SU-DHL-6 (cell line): ENCODE data around the gene TRPM3.

ENCODE experiments used
- H2AFZ ChIP-seq: fragments of 200-600 bp; sonication (generic); 2 replicates; pipeline ENCODE4 v1.6.1; 2014; ENCODE audit warnings: low read depth, mild to moderate bottlenecking, moderate library complexity, mixed read lengths, antibody characterized with exemption, low read length; ENCODE audit not compliant: severe bottlenecking
- H3F3A ChIP-seq: fragments of 200-600 bp; shearing (Covaris generic); 2 replicates; pipeline ENCODE4 v1.6.0; 2016; ENCODE audit warnings: antibody characterized with exemption, mild to moderate bottlenecking; ENCODE audit not compliant: insufficient read depth
- H3K27ac ChIP-seq: fragments of 200-600 bp; sonication (generic); 2 replicates; pipeline ENCODE4 v1.5.1; 2016; ENCODE audit warnings: low read depth, mild to moderate bottlenecking, low read length, moderate library complexity, mixed read lengths
- H3K27me3 ChIP-seq: fragments of 200-600 bp; sonication (generic), shearing (Covaris generic); 2 replicates; pipeline ENCODE4 v1.6.0; 2014; ENCODE audit warnings: mild to moderate bottlenecking, low read length
- H3K36me3 ChIP-seq: fragments of 200-600 bp; sonication (generic); 2 replicates; pipeline ENCODE4 v1.6.1; 2014; ENCODE audit warnings: mild to moderate bottlenecking, low read length, mixed read lengths
- H3K4me2 ChIP-seq: fragments of 300-600, 200-600 bp; shearing (Covaris generic), sonication (generic); 2 replicates; pipeline ENCODE4 v1.6.0; 2014; ENCODE audit warnings: low read length, low read depth, mild to moderate bottlenecking; ENCODE audit not compliant: poor library complexity, severe bottlenecking
- H3K4me3 ChIP-seq: fragments of 200-600 bp; sonication (generic); 2 replicates; pipeline ENCODE4 v1.5.1; 2014; ENCODE audit warnings: antibody characterized with exemption, low read length, mild to moderate bottlenecking, mixed read lengths; ENCODE audit not compliant: insufficient read depth, poor library complexity, severe bottlenecking
- H3K79me2 ChIP-seq: fragments of 200-600 bp; sonication (generic); 2 replicates; pipeline ENCODE4 v1.6.1; 2014; ENCODE audit warnings: mild to moderate bottlenecking, low read length, moderate library complexity; ENCODE audit not compliant: insufficient read depth
- H3K9ac ChIP-seq: fragments of 200-600 bp; sonication (generic); 2 replicates; pipeline ENCODE4 v1.7.0; 2014; ENCODE audit warnings: mild to moderate bottlenecking, low read length
- H3K9me2 ChIP-seq: fragments of 200-600 bp; sonication (generic); replicated peaks from 2 replicates; pipeline ENCODE4 v1.6.1; 2014; ENCODE audit warnings: low read length; ENCODE audit not compliant: insufficient read depth
- H3K9me3 ChIP-seq: fragments of 200-600 bp; sonication (generic); 2 replicates; pipeline ENCODE4 v1.6.1; 2014; ENCODE audit warnings: low read length, mixed read lengths; ENCODE audit not compliant: insufficient read depth
- H4K20me1 ChIP-seq: fragments of 200-600 bp; sonication (generic); 2 replicates; pipeline ENCODE4 v1.6.1; 2014; ENCODE audit warnings: low read depth, mild to moderate bottlenecking, antibody characterized with exemption, low read length, moderate library complexity, mixed read lengths
- EZH2phosphoT487 ChIP-seq: fragments of 200-600 bp; sonication (generic), shearing (Covaris generic); conservative IDR thresholded peaks from 2 replicates; pipeline ENCODE4 v1.6.1; 2018; ENCODE audit warnings: mild to moderate bottlenecking, antibody characterized with exemption, low read length, moderate library complexity, mixed read lengths
- TF ChIP-seq, protein P1 (sequence below): fragments of 200-600 bp; sonication (generic); IDR thresholded peaks from one replicate; pipeline ENCODE4 v1.5.1; 2017; ENCODE audit warnings: antibody characterized with exemption, mild to moderate bottlenecking, low read length, moderate library complexity; ENCODE audit not compliant: insufficient read depth, poor library complexity, severe bottlenecking

Gene TRPM3

DNA sequence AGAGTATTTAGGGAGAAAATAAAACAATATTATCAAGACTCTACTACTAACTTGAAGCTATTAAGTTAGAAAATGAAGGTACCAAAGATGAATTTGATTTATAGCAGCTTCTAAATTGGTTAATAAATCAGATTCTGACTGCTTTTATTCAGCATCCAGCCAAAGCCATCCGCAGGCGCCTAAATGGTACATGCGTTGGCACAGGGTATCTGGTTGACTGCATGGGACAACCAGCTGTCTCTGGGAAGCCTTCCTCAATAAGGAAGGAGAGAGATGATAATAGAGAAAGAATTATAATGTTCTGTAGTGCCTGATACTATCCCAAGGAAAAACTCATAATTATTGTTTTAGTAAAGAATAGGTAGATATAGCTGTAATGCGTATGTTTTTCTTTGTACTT lies 9.1 kb upstream of the TRPM3 start:
- Histone ChIP-seq H3F3A (no peaks in the 10 kb centered on the region), H3K4me3 (no peak overlapping the region), H4K20me1 (no peaks in the 10 kb centered on the region), H3K9ac (no peak overlapping the region), H3K9me3 (no peaks in the 10 kb centered on the region), H3K27me3 (no peaks in the 10 kb centered on the region), H3K79me2 (no peaks in the 10 kb centered on the region), H3K27ac (no peak overlapping the region), H3K36me3 (no peaks in the 10 kb centered on the region), H3K4me2 (no peak overlapping the region), H2AFZ (no peak overlapping the region), H3K9me2 (no peaks in the 10 kb centered on the region)
- no peak for TF ChIP-seq EZH2phosphoT487
- TF ChIP-seq, protein P1, sequence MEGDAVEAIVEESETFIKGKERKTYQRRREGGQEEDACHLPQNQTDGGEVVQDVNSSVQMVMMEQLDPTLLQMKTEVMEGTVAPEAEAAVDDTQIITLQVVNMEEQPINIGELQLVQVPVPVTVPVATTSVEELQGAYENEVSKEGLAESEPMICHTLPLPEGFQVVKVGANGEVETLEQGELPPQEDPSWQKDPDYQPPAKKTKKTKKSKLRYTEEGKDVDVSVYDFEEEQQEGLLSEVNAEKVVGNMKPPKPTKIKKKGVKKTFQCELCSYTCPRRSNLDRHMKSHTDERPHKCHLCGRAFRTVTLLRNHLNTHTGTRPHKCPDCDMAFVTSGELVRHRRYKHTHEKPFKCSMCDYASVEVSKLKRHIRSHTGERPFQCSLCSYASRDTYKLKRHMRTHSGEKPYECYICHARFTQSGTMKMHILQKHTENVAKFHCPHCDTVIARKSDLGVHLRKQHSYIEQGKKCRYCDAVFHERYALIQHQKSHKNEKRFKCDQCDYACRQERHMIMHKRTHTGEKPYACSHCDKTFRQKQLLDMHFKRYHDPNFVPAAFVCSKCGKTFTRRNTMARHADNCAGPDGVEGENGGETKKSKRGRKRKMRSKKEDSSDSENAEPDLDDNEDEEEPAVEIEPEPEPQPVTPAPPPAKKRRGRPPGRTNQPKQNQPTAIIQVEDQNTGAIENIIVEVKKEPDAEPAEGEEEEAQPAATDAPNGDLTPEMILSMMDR: no peak

DNA sequence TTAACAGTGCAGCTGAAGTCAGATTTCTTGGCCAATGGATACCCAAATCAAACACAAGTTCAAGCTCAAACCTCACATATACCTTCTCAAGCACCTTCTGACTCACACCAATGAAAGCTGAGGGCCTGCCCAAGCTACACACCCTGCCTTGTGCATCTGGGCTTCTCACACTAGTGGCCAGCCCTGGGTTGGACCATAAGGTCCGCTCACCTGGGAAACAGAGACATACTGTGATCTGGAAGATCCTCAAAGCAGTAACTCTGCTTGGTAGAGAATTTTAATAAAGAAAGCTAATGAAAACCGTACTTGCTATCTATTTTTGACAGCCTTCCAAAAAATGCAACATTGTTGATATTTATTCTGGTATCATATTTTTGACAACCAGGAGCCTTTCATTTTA lies 7.4 kb upstream of the TRPM3 start:
- TF ChIP-seq, protein P1: no peak
- TF ChIP-seq EZH2phosphoT487: no peak
- Histone ChIP-seq H3K27me3 (no peaks in the 10 kb centered on the region), H3K27ac (no peak overlapping the region), H3K9me2 (no peaks in the 10 kb centered on the region), H3K9me3 (no peaks in the 10 kb centered on the region), H3K36me3 (no peaks in the 10 kb centered on the region), H3K4me3 (no peak overlapping the region), H3K79me2 (no peaks in the 10 kb centered on the region), H3K4me2 (no peak overlapping the region), H4K20me1 (no peaks in the 10 kb centered on the region), H2AFZ (no peak overlapping the region), H3F3A (no peaks in the 10 kb centered on the region), H3K9ac (no peak overlapping the region)

DNA sequence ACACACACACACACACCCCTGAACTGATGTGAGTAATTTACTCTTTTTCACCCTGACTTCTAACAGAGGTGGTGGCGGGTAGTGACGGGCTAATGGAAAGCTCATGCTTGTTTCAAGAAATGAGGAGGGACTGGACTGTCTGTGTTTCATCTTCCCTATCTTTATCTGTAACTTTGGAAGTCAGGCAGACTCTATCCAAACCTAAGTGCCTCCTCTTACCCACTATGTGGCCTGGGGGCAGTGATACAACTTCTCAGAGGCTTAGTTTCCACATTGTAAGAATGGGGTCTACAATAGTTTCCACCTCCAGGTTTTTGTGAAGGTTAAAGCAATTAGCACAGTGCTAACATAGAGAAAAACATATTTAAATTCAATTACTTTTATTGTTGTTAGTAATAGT lies 5.9 kb upstream of the TRPM3 start:
- no peak for TF ChIP-seq EZH2phosphoT487
- TF ChIP-seq, protein P1: no peak
- H3K9me2 ChIP-seq: no peaks in the 10 kb centered on the region
- H3K9ac ChIP-seq: no peak overlapping the region
- no peaks in the 10 kb centered on the region for H3K9me3 ChIP-seq
- no peaks in the 10 kb centered on the region for H4K20me1 ChIP-seq
- H3K4me3 ChIP-seq: no peak overlapping the region
- no peak overlapping the region for H3K27ac ChIP-seq
- no peak overlapping the region for H3K4me2 ChIP-seq
- no peaks in the 10 kb centered on the region for H3K36me3 ChIP-seq
- H3K27me3 ChIP-seq: no peaks in the 10 kb centered on the region
- H3F3A ChIP-seq: no peaks in the 10 kb centered on the region
- H3K79me2 ChIP-seq: no peaks in the 10 kb centered on the region
- no peak overlapping the region for H2AFZ ChIP-seq
